Progenitor cell of endocrine pancreas (in vitro differentiated cells): Measurements from ENCODE around the gene BEND4. TPM values are rescaled to one million over a fixed set of nuclear protein-coding genes. Genes with fewer than 3 reads are reported as not detected.

Source experiments
- DNase-seq: peaks from one replicate; pipeline ENCODE4 v3.0.0; 2021; ENCODE audit warnings: low spot score; ENCODE audit not compliant: unreplicated experiment
- H3K27ac Mint-ChIP-seq: 2 replicates; pipeline ENCODE4 v1.8.0; 2021; ENCODE audit warnings: mild to moderate bottlenecking, moderate library complexity, mixed read lengths
- H3K27me3 Mint-ChIP-seq: 2 replicates; pipeline ENCODE4 v1.8.0; 2021; ENCODE audit warnings: mixed read lengths
- H3K36me3 Mint-ChIP-seq: 2 replicates; pipeline ENCODE4 v1.8.0; 2022; ENCODE audit warnings: mixed read lengths; ENCODE audit not compliant: insufficient read depth
- H3K4me1 Mint-ChIP-seq: 2 replicates; pipeline ENCODE4 v1.8.0; 2021; ENCODE audit warnings: low read depth, mixed read lengths
- H3K4me3 Mint-ChIP-seq: 2 replicates; pipeline ENCODE4 v1.8.0; 2021; ENCODE audit warnings: low read depth, mild to moderate bottlenecking, moderate library complexity, mixed read lengths
- H3K9me3 Mint-ChIP-seq: 2 replicates; pipeline ENCODE4 v1.8.0; 2021; ENCODE audit warnings: low read depth, mixed read lengths
- CTCF ChIP-seq: fragments of 200-600 bp; sonication (generic); IDR thresholded peaks from one replicate; pipeline ENCODE4 v1.5.0; 2021; ENCODE audit warnings: antibody characterized with exemption, mild to moderate bottlenecking; ENCODE audit not compliant: unreplicated experiment
- total RNA-seq: library from RNA; stranded (reverse); gene quantifications from 2 replicates; pipeline ENCODE4 v1.2.1, GENCODE V29; 2021

The BEND4 gene
- total RNA-seq, 1 donor from 2014 or later: 0.55 TPM

- TF ChIP-seq CTCF: no peak
- Mint-ChIP-seq H3K36me3 (peaks cover 2% of the 10 kb centered on the region), H3K4me3 (no peak overlapping the region), H3K27me3 (no peaks in the 10 kb centered on the region), H3K9me3 (no peaks in the 10 kb centered on the region), H3K4me1 (no peaks in the 10 kb centered on the region), H3K27ac (no peak overlapping the region)
- no peak for DNase-seq
Measured at GRCh38 chr4:42078184-42078801, 74.2 kb downstream of the BEND4 start.

- H3K27ac Mint-ChIP-seq: peak overlapping the region; percentile 54
Measured at GRCh38 chr4:42074294-42074693, 78.2 kb downstream of the BEND4 start.

GRCh38 chr4:42070463-42070862, 82.0 kb downstream of the BEND4 start:
- Mint-ChIP-seq H3K9me3 (no peaks in the 10 kb centered on the region), H3K36me3 (peaks cover 2% of the 10 kb centered on the region), H3K4me1 (no peaks in the 10 kb centered on the region), H3K27me3 (no peaks in the 10 kb centered on the region), H3K4me3 (no peak overlapping the region), H3K27ac (no peak overlapping the region)
- DNase-seq: no peak
- no peak for TF ChIP-seq CTCF

More at GRCh38 chr4:42074294-42074693, 78.2 kb downstream of the BEND4 start:
- DNase-seq: no peak
- Mint-ChIP-seq H3K36me3 (peaks cover 3% of the 10 kb centered on the region), H3K4me1 (no peaks in the 10 kb centered on the region), H3K27me3 (no peaks in the 10 kb centered on the region), H3K4me3 (no peak overlapping the region), H3K9me3 (no peaks in the 10 kb centered on the region)
- no peak for TF ChIP-seq CTCF

GRCh38 chr4:42067264-42067663, 85.2 kb downstream of the BEND4 start:
- H3K4me1 Mint-ChIP-seq: no peaks in the 10 kb centered on the region
- H3K27ac Mint-ChIP-seq: no peak overlapping the region
- peaks cover 2% of the 10 kb centered on the region for H3K36me3 Mint-ChIP-seq
- H3K27me3 Mint-ChIP-seq: no peaks in the 10 kb centered on the region
- no peak for TF ChIP-seq CTCF
- no peak overlapping the region for H3K4me3 Mint-ChIP-seq
- no peaks in the 10 kb centered on the region for H3K9me3 Mint-ChIP-seq
- no peak for DNase-seq

- DNase-seq: no peak
Measured at GRCh38 chr4:42066402-42066801, 86.1 kb downstream of the BEND4 start.

More at GRCh38 chr4:42066402-42066801, 86.1 kb downstream of the BEND4 start:
- H3K4me3 Mint-ChIP-seq: no peak overlapping the region
- TF ChIP-seq CTCF: no peak
- no peak overlapping the region for H3K27ac Mint-ChIP-seq
- no peaks in the 10 kb centered on the region for H3K27me3 Mint-ChIP-seq
- H3K4me1 Mint-ChIP-seq: no peaks in the 10 kb centered on the region
- H3K9me3 Mint-ChIP-seq: no peaks in the 10 kb centered on the region
- peaks cover 2% of the 10 kb centered on the region for H3K36me3 Mint-ChIP-seq

Other genes starting within 250 kb of the BEND4 start
- gene TMEM33, start 217.2 kb downstream of the BEND4 start, total RNA-seq: 63.7 and 65.9 TPM in 2 replicates
- gene DCAF4L1, start 170.9 kb downstream of the BEND4 start, total RNA-seq: 0.17 and 0.20 TPM in 2 replicates
- 67.3 and 67.9 TPM in 2 replicates for gene SLC30A9, start 162.1 kb downstream of the BEND4 start, total RNA-seq
- gene SHISA3, start 244.8 kb upstream of the BEND4 start, total RNA-seq: 0.14 and 0.40 TPM in 2 replicates